MV-4-11 (cell line): ENCODE measurements around the gene LMTK2.
"Not testable (repeated sequence)": the region's sequence is repeated elsewhere in the genome, so short reads cannot be mapped to it uniquely, and the experiment has no call there.

ENCODE experiments used
- DNase-seq: peaks from one replicate; lab custom pipeline; 2025; lab: John Stamatoyannopoulos, UW

Gene LMTK2

DNA sequence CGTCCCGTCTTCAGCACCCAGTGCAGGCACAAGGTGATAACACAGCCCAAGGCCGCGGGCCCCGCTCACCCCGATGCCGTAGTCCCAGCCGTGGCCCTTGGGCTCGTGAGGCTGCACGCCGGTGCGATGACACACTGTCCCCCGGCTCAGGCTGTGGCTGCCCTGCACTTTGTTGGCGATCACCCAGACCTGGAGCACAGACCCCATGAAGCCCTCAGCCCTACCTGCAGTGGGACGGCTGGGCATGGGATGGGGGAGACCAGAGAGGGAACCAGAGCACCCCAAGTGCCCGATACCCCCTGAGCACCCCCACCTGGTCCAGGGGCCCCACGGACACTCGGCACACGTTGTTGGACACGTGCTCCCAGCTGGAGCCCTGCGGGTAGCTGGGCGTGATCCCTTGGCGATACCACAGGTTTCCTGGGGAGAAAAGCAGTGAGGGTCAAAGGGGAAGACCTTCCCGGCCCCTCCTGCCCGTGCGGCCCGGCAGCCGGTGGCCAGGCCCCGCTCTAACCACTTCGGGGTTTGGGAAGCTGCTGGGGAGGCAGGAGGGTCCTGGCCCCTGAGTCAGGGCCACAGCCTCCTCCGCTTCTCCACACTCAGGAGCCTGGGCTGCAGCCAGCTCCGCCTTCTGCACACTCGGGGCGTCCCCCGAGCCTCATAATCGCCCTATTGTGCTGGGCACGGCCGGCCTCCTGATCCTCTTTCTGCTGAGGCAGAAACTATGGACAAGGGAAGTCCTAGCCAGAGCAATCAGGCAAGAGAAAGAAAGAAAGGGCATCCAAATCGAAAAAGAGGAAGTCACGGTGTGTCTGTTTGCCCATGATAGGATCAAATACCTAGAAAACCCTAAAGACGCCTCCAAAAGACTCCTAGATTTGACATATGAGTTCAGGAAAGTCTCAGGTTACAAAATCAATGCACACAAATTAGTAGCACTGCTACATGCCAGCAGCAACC lies 111.2 kb downstream of the LMTK2 start:
- DNase-seq, result peak; percentile 74

DNA sequence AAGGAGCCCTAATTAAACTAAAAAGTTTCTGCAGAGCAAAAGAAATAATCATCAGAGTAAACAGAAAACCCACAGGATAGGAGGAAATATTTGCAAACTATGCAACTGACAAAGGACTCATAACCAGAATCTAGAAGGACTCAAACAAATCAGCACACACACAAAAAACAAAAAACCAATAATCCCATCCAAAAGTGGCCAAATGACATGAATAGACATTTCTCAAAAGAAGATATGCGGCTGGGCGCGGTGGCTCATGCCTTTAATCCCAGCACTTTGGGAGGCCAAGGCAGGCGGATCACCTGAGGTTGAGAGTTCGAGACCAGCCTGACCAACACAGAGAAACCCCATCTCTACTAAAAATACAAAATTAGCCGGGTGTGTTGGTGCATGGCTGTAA lies 112.7 kb downstream of the LMTK2 start:
- not testable (repeated sequence) for DNase-seq

DNA sequence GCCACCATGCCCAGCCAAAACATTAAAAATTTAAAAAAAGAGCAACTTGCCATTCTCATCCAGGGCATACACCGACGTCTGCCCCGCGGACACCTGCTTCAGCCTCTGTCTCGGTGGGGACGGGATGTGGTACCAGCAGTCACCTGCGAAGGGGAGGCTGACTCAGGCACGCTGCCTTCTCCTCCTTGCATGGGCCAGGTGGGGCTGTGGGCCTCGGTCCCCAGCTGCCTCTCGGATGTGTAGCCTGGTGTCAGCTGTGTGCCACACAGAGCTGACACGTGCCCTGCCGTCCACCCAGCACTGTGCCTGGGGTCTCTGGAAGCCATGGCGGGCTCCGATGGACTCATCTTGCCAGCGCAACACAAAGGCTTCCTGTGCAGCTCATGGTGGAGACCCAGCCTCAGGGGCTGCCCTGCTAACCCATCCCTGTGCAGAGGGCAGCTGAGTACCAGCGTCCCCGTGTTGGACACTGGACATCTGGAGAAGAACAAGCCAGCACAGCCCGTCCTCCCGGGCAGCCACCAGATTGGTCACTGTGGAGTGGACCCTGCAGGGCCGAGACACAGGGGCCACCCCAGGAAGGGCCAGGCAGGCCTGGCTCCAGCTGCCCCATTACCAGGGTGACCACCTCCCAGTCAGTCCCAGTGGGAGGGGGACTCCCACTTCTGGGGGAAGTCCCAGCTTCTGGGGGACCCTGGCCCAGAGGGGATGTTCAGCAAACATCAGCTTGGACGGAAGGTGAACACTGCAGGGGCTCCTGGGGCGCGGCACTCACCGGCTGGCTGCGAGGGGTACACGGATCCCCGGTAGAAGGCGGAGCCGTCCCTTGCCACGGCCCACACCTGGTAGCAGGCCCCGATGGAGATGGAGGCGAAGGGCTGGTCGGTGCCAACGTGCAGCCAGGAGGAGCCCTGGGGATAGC lies 115.2 kb downstream of the LMTK2 start:
- DNase-seq, result no peak

DNA sequence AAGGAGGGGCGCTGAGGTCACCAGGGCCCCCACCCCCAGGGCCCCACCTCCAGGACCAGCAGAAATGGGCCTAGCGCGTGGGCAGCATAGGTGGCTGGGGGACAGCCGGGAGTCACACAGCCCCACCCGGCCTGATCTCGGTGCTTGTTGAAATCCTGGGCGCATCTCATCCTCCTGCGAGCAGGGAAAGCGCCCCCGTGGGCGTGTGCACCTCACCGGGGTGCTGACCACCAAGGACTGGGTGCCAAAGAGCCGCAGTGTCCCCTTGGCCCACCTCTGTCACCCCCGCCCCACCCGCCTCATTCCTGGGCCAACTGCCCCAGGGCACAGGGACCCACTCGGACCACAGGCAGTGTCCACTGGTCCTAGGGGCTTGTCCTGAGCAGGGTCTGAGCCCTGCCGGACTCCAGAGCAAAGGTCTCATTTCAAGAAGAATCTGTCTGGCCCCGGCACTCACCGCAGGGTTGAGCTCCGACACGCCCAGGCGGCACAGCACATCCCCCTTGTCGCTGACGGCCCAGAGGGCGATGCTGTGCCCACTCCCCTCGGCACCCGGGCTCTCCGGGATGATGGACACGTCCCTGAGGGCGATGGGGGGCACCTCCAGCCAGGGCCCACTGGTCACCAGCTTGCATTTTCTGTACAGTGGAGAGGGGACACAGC lies 116.0 kb downstream of the LMTK2 start:
- DNase-seq, result no peak

DNA sequence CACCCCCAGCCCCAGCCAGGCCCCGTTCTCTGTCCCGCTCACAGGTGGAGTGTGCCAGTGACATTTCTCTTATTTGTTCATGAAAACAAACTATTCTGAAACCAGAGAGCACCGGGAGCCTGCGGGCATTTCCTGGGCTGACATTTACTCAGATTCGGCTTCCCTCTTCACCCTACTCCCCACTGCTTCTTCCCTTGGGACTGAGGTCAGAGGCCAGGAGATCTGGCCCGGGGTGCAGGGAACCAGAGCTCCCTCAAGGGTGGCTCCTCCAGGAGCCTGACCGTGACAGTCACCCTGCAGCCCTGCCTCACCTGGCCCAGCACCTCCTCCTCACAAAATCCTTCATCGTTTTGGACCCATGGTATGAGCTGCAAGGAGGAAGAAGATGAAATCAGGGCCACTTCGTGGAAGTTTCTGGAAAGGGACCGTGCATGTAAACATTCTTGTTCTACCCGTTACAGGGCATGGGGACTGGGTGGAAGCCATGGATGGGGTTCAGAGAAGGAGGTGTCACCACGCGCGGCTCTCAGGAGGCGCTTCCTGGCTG lies 116.8 kb downstream of the LMTK2 start:
- DNase-seq, result no peak

DNA sequence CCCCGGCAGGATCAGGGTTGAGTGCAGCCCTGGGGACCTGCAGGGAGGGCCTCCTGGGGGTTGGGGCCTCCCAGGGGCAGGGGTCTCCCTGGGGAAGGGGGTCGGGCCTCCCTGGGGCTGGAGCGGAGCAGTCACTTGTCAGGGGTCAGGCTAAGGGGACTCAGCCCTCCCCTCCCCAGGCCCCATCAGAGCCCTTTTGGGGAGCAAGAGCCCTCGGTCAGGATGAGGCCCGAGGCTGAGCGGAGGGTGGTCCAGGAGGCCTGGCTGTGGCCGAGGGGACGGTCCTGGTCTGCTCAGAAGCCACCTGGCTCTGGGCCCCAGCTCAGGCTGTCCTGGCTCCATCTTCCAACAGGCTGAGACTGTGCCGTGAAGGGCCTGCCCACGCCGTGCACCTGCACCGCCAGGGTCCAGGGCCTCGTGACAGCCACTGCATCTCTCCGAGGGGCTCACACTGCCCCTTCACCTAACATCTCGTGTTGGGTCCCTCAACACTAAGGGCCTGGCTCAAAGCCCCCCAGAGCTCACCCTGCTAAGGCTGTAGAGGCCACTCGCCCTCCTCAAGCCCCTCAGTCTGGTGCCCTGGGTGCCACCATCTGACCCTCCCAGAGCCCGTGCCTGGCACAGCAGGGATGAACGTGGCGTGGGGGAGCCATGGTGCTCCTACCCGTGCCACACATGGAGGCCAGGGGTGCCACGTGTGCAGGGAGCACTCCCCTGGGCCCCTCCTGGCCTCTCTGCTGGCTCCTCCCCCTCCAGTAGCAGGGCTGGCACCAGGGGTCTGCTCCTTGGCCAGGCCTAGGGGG lies 117.4 kb downstream of the LMTK2 start:
- DNase-seq, result no peak

DNA sequence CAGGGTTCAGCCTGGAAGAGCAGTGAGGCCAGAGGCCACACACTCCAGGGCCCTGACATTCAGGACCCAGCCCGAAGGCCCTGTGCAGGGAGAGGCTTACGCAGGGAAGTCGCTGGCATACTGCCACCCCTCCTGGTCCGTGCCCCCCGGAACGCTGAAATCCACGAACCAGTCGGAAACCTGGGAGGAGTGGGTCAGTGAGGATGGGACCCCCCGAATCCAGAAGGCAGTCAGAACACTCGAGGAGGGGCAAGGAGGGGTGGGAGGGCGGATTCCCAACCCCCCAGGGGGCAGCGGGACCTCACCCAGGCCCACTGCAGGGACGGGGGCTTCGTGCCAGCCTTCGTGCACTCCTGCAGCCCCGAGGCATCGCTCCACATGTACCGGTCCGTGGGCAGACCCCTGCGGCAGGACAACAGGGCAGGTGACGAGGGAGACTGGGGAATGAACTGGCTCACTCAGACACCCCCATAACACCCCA lies 118.1 kb downstream of the LMTK2 start:
- no peak for DNase-seq

DNA sequence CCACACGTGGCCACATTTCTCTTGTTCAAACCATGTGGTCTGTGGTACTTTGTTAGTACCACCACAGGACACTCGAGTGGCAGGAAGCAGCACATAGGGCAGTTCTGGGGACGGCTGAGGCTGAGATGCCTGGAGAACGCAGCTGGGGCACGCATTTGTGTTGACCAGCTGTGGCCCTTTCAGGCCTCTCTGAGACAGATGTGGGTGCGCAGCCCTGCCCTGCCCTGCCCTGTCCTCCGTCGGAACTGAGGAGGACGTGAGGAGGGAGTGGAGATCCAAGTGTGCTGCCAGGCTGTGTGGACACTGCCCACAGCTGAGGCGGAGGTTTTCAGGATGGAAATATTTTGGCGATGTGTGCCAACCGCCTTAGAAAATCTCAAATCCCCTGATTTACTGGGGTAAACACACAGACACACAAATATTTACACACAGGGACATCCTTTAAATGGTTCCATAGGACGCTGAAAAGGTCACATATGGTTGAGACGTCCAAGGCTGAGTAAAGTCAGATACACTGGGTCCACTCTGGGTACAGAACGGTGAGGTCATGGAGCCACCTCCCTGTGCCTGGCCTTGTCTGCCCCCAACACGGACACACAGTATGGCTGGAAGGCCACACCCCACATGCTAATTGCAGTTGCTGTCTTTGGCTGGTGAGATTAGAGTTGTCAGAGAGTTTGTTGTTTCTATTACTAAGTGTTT lies 119.4 kb downstream of the LMTK2 start:
- DNase-seq, result no peak

DNA sequence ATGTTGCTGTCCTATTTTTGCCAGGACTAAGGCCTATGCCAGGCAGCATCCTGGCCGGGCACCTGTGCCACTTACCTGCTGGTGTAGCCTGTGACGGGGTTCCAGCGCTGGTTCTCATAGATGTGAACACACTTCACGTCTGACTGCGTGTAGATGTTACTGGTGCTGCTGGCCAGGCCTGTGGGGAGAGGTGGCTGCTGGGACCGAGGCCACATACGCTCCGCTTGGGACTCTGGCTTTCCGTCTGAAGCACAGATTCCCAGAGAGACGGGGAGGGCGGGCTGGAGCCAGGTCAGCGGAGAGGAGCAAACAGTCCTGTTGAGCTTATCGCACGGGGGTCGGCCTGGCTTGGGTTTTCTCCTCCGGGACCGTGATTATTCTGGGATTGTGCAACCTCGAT lies 121.3 kb downstream of the LMTK2 start:
- no peak for DNase-seq

DNA sequence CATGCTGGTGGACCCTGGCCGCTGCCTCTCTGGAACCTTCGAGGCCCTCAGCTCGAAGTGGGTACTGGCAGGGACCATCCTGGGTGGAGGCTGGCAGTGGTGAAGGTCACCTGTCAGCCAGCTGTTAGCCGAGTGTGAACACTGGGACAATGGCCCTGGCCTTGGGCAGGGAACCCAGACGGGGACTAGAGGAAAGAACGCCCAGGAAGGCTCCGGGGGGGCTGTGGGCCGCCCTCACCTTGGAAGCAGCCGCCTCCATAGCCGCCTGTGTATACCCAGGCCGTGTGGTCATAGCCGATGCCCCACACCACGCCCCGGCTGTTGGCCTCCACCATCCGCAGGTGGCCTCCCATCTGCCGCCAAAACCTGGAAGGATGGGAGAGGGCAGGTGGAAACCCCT lies 122.1 kb downstream of the LMTK2 start:
- no peak for DNase-seq

DNA sequence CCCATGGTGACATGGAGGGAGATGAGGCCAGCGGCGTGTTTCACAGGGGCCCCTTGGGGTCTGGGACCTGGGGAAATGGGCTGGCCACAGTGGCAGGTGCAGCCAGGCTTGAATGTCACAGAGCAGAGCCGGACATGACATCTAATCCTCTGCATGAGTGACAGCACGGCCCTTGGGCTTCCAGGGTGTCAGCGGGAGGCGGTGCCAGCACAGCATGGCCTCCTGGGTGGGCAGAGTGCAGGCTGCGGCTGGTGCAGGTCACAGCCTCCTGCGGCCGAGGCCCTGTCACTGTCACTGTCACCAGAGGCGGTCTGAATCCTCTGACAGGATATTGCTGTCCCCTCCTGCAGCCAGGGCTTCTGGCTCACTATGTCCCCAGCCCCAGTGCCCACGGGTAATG lies 122.8 kb downstream of the LMTK2 start:
- no peak for DNase-seq

DNA sequence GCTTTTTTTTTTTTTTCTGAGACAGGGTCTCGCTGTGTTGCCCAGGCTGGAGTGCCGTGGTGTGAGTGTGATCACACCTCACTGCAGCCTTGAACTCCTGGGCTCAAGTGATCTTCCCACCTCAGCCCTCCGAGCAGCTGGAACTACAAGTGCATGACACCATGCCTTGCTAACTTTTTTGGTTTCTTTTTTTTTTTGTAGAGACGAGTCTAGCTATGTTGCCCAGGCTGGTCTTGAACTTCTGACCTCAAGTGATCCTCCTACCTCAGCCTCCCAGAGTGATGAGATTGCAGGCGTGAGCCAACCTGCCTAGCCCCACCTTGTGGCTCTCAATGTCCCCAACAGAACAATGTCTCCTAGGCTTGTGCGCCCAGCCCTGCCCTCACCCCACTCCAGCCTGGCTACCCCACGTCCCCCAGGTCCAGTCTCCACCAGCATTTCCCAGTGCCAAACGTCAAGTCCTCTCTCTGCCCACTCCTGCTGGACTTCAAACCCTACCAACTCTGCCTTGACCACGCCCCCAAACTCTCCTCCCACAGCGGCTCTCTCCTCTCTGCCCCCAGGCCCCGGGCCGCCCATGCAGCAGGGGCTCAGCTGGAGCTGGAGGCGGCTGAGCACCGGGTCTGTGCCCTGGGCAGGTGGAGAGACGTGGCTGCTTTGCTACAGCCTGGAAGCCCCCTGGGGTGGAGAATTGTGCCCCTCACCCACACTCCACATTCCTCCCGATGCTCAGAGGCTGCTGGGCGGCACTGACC lies 123.5 kb downstream of the LMTK2 start:
- DNase-seq, result no peak

DNA sequence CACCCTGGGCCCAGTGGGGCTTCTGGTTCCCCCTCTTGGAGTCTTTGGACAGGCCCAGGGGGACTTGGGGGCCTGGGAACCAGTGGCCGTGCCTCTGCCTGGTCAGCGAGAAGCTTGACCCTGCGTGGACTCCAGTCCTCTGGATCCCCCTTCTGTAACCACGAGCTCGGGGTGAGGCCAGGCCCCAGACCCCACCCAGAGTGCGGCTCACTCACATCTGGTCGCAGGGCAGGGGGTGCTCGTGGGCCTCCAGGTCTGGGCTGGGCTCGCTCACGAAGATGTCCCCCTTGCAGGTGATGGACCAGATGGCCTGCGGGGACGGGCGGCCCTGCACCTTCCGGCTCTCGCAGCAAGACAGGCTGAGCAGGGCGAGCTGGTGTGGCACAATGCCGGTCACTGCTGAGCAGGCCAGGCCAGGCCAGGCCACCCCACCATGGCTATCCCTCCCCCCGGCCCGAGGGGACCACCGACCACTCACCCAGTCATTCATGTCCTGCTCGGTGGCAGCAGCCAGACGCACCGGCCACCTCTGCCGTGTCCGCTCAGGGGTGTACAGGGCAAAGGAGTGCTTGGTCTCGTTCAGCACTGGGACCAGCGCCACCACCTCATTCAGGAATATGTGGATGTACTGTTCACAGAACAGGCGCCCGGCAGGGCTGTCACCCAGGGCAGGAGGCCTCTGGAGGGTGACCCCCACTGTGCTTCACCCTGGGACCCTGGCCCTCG lies 124.2 kb downstream of the LMTK2 start:
- no peak for DNase-seq

DNA sequence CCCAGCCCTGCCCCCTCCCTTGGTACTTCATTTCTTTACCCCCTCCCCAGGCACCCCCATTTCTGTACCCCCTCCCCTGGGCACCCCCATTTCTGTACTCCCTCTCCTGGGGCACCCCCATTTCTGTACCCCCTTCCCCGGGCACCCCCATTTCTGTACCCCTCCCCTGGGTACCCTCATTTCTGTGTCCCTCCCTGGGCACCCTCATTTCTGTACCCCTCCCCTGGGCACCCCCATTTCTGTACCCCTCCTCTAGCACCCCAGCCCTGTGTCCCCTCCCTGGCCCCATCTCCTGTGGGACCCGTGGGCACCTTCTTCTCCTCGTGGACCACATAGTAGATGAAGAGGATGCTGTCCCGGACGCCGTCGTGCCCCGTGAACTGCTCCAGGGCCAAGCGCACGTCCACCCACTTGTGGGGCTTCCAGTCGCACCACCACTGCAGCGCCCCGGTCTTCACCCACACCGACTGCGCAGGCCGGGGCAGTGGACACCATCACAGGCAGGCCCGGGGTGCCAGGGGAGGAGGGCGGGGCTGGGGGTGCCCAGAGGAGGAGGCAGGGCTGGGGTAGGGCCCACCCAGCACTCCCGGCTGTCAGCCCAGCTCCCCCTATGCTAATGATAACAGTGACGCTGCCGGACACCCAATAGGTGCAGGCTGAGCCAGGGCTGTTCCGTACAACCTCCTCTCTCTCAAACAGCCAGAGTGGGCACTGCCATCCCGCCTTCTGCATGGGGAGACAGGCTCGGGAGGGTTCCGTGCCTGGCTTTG lies 125.0 kb downstream of the LMTK2 start:
- DNase-seq, result no peak

DNA sequence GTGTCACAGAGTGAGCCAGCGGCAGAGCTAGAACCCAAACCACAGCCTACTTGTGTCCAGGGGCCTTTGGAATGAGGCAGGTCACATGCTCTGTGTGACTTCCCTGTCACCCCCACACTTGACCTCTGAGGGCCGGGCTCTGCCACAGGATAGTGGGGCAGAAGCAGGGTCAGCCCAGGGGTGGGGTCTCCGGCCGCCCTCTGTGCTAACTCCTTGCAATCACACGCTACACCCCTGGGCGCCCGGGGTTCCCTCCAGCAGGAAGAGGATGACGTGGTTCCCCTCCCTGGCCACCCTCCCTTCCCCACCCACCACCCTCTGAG lies 125.6 kb downstream of the LMTK2 start:
- DNase-seq, result no peak

DNA sequence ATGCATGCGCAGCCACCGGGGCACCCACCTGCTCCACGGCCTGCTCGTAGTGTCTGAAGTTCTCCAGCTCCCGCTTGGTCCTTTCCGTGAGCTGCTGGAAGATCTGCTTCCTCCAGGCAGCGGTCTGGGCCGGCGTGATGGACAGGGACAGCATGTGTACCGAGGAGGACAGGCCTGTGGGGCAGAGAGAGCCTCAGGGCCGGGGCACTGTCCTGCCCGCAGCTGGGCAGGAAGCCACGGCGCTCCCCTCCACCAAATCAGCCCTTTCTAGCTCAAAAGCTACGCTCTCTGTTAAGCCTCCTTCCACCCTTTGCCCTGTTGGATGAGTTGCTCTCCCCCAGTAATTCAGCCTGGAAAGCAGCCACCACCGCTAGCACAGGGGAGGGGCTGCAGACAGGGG lies 126.1 kb downstream of the LMTK2 start:
- DNase-seq, result no peak

DNA sequence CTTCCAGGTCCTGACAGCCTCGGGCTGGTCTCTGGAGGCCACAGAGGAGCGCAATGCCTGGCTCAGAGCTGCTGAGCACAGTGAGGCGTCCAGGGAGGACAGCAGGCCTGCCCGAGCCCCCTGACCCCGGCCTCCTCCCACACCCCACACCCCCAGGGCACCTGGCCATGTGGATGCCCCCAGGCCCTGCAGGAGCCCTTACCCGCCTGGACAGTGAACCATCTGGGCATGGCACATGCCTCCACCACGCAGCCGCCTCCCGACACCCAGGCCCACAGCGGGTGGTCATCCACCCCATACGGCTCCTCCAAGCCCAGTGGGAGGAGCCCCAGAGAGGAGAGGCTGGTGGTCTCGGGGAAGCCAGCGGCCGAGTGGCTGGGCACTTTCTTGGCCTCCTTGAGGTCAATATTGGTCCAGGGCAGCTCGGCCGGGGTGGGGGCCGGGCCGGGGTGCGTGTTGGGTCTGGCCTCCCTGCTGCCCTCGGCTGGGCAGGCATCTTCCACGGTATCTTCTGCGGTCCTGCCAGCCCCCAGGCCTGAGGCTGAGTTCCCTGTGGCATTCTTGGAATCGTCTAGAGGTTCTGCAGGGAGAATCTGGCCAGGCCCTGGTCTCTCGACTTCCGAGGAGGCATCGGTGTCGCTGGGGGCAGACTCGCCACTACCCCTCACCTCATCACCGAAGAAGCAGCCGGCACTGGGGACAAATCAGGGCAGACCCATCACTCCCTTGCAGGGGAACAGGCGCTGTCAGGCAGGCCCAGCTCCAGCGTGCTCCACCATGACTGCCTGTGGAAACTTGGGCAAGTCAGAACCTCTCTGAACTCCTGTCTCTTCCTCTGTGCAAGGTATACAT lies 126.8 kb downstream of the LMTK2 start:
- DNase-seq, result no peak
